Esophagus muscularis mucosa (tissue), 4 donors: ENCODE measurements around the gene GUCY2F.

Source experiments
- EP300 ChIP-seq: sonication (generic); formaldehyde crosslinking; IDR thresholded peaks from one replicate; pipeline ENCODE4 v1.6.1; 2017; ENCODE audit warnings: antibody characterized with exemption
- POLR2A ChIP-seq: fragments of 450-650 bp; IDR thresholded peaks from one replicate; pipeline ENCODE4 v1.6.1; 2017; ENCODE audit warnings: antibody characterized with exemption, moderate library complexity, mild to moderate bottlenecking, low read depth
- TF ChIP-seq, protein P1 (sequence below), 3 experiments: fragments of 200-600 bp in 2 of 3; fragments of 450-650 bp in 1 of 3; sonication (generic) in 2 of 3; IDR thresholded peaks; one replicate each; pipeline ENCODE4 v1.5.1; 2017 to 2019; ENCODE audit warnings: antibody characterized with exemption in 3 of 3, mild to moderate bottlenecking in 2 of 3, moderate library complexity in 1 of 3

DNA sequence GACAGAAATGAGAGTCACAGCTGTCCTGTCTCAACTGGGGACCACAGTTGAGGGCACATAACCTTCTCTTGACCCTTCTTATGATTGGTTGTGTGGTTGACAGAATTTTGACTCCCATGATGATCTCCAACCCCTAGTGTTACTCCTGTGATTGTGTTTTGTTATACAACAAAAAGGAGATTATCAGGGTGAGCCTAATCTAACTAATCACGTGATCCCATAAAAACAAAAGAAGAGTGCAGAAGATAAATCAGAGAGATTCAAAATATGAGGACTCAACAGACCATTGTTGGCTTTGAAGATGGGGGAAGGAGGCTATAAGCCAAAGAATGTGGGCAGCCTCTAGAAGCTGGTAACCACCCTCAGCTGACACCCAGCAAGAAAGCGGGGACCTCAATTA, 72.7 kb downstream of the GUCY2F start:
- TF ChIP-seq POLR2A (no peak), EP300 (no peak)
- TF ChIP-seq, protein P1, sequence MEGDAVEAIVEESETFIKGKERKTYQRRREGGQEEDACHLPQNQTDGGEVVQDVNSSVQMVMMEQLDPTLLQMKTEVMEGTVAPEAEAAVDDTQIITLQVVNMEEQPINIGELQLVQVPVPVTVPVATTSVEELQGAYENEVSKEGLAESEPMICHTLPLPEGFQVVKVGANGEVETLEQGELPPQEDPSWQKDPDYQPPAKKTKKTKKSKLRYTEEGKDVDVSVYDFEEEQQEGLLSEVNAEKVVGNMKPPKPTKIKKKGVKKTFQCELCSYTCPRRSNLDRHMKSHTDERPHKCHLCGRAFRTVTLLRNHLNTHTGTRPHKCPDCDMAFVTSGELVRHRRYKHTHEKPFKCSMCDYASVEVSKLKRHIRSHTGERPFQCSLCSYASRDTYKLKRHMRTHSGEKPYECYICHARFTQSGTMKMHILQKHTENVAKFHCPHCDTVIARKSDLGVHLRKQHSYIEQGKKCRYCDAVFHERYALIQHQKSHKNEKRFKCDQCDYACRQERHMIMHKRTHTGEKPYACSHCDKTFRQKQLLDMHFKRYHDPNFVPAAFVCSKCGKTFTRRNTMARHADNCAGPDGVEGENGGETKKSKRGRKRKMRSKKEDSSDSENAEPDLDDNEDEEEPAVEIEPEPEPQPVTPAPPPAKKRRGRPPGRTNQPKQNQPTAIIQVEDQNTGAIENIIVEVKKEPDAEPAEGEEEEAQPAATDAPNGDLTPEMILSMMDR (IDR thresholded peaks at IDR 0.05), result no peak
